Right renal pelvis (tissue), 4 donors: ENCODE results near the gene ABCC9. TPM values are rescaled to one million over a fixed set of nuclear protein-coding genes. Genes with fewer than 3 reads are reported as not detected.
"Not testable (repeated sequence)": the region's sequence is repeated elsewhere in the genome, so short reads cannot be mapped to it uniquely, and the experiment has no call there.

Experiments
- DNase-seq, 4 donors: peaks; one replicate each; pipeline ENCODE4 v3.0.0-alpha.2; 2013; ENCODE audit warnings: low read depth in 4 of 4, low spot score in 3 of 4, missing footprints in 1 of 4
- polyA plus RNA-seq, 4 donors: library from polyadenylated mRNA; unstranded; fragments of 120-200 nt; gene quantifications; one replicate each; pipeline ENCODE4 v1.2.1, GENCODE V29; 2013; ENCODE audit not compliant: insufficient read length in 4 of 4

The ABCC9 gene
- polyA plus RNA-seq, 4 donors, result 18.0 to 26.8 (median 22.3) TPM

DNA sequence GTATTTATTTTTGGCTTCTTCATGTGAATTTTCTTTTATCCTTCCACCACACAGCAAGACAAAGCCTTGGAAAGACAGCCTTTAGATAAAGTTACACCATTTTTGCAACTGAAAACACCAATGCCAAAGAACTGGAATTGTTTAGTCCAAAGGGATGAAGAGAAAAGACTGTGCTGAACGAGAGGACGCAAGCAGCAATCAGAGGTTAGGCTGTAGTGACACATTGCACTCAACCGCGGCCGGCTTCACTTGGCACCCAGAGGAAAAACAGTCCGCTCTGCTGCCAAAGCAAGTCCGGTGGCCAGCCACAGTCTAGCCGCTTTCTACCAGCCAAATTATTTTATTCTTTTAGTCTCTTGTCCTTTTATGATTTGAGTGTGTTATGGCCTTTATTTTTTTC lies 117.6 kb downstream of the ABCC9 start:
- no peak for DNase-seq

DNA sequence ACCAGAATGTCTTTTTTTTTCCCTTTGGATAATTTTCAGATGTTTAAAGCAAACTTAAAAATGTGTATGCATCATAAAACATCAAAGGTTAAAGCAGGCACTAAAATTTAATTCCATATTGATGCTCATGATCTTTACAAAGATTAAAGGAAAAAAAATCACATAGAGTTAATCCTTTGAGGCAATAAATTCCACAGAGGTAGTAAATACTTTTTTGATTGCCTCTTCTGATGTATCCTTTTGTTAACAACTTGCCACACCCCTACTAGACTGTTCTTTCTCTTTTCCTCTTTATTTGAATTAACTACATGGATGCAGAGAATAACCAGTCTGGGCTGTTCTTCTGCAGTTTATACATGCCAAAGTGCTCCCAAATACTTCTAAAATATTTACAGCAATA lies 121.5 kb downstream of the ABCC9 start:
- no peak for DNase-seq

DNA sequence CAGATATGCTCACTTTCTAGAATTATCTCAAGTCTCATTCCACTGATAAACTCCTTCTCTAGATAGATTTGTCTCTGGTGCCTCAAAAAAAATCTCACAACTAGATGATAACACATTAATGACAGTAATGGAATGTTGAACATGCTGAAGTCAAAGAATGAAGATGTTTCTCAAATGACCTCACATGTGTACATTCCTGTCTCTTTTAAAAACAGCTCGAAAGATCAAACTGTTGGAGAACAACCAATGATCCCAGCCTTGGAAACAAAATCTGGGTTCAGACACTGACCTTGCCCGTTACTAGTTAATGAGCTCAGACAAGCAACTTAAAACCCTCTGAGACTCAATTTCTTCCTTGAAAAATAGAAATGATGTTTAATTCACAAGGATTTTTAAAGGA lies 122.0 kb downstream of the ABCC9 start:
- DNase-seq, result no peak

DNA sequence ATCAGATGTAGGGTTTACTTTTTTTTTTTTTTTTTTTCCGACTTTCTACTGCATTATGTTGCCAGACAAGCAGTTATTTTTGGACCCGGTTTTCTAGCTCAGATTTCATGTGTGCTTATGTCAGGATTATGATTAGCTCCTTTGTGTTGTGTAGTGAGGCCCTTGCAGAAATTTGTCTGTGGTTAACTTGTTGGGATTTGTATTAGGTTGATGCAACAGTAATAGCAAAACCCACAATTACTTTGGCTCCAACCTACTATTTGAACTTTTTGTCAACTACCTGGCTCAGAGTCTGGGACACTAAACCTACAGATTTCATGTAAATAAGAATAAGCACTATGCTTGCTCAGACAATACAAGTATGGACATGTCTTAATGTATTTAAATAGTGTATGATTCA lies 122.6 kb downstream of the ABCC9 start:
- no peak for DNase-seq

DNA sequence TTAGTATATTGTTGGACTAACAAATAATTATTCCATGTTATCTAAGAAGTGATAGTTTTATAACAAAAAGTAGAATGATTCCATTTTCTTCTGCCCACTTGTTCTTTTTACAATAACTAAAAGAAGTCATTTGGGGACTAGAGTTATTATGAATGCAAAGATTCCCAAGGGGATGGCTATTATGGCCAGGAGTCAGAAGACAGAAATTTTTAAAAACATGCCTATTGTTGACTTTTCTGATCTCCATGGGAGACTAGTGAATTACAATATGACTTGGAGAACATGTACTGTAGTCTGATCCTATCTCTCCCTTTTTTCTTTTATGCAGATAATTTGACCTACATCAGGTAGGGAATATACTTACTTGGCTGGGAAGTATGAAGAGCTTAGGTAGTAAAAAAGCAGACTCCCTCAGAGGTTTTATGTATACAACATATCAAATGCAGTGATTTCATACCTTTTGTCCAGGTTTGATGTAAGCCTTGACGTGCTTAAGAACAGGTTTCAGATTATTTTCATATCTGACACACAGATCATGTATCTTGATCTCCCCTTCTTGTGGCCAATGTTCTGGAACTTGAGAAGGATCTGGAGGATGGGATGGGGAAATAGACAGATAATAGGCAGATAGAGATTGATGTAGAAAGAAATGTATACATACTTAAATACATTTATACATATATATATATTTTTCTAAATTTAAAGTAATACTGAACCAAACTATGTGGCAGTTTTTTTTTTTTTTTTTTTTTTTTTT lies 125.7 kb downstream of the ABCC9 start:
- DNase-seq, result no peak

DNA sequence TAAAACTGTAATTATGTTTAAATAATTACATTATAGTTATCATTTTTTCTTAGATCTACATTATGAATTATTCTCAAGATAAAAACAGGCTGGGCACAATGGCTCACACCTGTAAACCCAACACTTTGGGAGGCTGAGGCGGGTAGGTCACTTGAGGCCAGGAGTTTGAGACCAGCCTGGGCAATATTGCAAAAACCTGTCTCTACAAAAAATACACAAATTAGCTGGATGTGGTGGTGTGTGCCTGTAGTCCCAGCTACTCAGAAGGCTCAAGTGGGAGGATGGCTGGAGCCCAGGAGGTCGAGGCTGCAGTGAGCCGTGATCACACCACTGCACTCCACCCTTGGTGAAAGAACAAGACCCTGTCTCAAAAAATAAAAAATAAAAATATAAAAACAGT lies 126.4 kb downstream of the ABCC9 start:
- no peak for DNase-seq

DNA sequence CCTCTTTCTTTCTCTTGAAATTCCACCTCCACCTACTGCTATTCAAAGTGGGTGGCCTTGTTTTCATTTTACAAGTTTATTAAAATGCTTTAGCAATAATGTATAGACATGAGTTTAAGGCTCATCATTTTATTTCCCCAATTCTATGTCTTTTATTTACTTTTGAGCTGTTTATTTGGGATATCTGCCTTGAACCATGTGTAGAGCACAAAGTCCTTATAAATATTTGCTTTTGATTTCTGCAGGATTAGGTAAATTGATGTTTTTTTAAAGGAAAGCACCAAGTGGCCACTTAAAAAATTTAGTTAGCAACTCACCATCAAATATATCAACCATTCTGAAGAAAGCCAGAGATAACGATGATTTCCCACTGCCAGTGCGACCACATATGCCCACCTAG lies 126.9 kb downstream of the ABCC9 start:
- no peak for DNase-seq

DNA sequence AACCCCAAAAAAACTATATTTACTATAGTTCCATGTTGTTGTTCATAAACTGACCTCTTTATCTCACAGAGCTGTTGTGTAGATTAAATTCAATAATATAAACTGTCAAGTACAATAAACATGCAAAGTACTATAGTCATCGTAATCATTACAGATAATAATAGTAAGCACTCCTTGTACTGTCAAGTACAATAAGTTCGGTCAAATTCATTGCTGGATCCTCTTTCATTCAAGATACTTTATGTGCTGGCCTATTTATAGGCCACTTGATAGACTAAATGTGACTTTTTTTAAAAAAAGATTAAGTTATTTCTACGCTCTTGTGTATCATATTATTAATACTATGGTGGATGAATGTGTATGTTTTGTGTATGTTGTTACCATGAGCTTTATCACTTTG lies 127.5 kb downstream of the ABCC9 start:
- DNase-seq, result no peak

DNA sequence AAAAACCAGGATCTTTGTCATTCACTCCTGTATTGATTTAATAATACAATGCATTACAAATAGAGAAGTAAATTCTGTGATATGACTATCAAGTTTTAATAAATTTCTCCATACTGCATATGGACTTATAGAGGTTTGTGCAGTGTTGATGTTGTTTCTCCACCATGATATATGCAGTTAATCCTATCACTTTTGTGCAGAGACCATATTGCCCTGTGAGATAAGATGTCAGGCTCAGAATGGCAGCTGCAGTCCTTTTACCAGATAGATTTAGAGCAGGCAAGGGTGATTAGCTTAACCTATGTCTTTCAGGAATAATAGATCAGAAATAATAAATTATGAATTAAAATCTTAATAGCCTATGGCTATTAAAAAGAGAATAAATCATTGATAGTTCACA lies 128.1 kb downstream of the ABCC9 start:
- DNase-seq, result no peak

DNA sequence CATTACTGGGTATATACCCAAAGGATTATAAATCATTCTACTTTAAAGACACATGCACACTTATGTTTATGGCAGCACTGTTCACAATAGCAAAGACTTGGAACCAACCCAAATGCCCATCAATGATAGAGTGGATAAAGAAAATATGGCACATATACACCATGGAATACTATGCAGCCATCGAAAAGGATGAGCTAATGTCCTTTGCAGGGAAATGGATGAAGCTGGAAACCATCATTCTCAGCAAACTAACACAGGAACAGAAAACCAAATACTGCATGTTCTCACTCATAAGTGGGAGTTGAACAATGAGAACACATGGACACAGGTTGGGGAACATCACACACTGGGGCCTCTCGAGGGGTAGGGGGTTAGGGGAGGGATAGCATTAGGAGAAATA lies 128.9 kb downstream of the ABCC9 start:
- DNase-seq, result not testable (repeated sequence)

DNA sequence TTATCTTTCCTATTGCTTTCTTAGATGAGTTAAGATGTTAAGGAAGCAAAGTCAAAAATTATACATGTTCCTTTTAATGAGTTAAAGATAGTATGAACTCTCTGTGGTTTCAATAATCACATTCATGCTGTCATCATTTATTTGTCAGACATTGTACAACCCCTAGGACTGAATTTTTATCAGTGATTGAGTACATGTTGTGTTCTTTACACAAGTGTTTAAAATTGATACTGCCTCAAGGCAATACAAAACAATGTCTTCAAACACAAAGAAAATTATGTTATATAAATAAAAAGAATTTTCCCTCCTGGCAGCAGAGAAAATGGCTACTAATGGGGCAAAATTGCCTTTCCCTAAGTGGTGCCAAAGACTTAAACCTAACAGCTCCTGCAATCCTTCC lies 132.1 kb downstream of the ABCC9 start:
- no peak for DNase-seq

DNA sequence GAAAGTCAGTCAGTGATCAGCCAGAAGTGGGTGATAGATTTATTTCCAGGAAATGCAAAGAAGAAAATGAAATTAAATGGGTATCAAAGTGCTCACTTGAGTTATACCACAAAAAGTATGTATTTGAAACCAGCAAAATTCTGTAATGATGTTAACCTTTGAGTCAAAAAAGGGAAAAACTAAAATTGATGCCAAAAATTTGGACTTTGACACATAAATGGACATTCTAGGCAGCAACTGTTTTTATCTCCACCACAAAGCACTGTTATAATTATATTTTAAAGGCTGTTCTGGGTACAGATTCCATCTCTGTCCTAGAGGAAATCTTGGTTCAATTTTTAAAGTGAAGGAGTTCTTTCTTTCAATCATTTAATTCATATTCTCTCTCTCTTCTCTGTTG lies 135.0 kb downstream of the ABCC9 start:
- DNase-seq, result no peak

DNA sequence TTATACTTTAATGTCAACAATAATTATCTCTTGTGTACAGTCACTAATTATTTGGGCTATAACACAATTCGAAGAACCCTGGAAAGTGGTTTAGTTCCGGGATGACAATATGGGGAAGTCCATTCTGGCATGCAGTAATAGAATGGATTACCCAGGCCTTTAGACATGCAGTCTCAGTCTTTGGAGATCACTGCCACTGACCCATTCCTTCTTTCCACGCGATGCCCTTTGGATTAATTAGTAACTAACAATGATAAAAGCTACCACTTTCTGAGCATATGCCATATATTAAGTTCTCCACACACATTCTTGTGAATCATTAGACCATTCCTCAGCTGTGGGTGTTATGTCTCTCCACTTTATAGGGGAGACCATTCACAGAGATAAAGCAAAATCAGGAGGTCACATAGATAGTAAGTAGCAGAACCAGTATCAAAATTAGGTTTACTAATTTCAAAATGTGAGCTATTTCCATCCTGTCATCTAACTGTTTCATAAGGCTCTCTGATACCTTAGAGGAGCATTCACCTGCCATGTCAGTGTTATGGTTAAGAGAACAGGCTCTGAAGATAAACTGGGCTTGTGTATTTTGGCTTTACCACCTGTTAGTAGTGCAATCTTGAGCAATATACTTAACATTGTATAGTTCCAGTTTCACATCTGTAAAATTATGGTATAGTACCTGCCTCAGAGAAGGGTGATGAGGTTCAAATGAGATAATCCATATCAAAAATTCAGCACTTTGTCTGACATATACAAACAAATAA lies 139.5 kb downstream of the ABCC9 start:
- DNase-seq, result no peak

DNA sequence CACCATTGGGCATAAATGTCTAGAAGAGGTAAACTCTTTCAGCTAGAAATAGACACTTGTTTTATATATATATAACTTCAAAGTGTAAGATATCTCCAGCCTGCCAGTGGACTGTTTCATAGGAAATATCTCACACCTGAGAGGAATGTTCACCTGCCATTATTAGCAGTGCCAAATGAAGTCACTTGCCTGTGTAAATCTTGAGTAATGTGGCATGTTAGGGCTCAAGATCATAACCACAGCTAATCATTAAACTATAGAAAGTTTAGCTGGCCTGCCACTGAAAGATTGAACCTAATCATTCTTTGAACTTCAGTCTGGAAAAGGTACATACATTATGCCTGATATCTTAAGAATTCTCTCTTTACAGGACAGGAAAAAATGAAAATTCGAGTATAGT lies 141.2 kb downstream of the ABCC9 start:
- no peak for DNase-seq

DNA sequence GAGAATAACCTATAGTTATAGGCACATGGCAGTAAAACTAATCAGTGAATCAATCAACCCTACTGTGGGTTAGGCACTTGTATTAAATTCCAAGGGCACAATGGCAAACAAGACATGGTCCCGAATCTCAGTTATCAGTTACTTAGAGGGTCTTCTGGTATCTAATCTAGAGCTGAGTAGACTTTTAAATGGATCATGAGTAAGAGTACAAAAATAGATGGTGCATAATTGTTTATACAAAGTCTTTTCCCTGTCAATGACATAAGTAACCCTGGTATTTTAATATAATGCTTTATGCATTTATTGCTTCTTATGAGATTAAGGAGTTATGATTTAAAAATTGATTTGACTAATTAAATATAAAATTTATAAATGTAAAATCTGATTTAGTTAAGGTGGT lies 143.7 kb downstream of the ABCC9 start:
- no peak for DNase-seq

DNA sequence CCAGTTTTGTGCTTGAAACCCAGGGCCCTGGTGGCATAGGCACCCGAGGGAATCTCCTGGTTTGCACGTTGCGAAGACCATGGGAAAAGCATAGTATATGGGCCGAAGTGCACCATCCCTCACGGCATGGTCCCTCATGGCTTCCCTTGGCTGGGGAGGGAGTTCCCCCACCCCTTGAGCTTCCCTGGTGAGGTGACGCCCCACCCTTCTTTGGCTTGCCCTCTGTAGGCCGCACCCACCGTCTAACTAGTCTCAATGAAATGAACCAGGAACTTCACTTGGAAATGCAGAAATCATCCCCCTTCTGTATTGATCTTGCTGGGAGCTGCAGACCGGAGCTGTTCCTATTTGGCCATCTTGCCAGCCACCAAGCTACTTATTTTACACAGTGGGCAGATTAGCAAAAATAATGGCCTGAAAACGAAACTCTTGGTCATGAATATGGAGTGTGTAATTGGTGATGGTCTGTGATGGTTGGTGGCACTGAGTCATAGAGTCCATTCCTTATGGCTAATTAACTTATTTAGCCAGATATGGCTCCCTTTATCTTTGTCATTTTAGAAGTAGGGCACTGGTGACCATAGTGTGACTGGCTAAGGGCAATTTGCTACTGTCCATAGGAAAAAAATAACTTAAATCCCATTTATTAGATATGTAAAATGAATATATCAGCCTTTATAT lies 145.4 kb downstream of the ABCC9 start:
- DNase-seq, result no peak

DNA sequence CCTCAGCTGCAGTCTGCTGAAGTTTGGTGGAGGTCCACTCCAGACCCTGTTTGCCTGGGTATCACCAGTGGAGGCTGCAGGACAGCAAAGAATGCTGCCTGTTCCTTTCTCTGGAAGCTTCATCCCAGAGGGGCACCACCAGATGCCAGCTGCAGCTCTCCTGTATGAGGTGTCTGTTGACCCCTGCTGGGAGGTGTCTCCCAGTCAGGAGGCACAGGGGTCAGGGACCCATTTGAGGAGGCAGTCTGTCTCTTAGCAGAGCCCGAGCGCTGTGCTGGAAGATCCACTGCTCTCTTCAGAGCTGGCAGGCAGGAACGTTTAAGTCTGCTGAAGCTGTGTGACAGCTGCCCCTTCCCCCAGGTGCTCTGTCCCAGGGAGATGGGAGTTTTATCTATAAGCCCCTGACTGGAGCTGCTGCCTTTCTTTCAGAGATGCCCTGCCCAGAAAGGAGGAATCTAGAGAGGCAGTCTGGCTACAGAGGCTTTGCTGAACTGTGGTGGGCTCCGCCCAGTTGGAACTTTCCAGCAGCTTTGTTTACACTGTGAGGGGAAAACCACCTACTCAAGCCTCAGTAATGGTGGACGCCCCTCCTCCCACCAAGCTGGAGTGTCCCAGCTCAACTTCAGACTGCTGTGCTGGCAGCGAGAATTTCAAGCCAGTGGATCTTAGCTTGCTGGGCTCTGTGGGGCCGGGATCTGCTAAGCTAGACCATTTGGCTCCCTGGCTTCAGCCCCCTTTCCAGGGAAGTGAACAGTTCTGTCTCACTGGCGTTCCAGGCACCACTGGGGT lies 146.2 kb downstream of the ABCC9 start:
- DNase-seq, result not testable (repeated sequence)

DNA sequence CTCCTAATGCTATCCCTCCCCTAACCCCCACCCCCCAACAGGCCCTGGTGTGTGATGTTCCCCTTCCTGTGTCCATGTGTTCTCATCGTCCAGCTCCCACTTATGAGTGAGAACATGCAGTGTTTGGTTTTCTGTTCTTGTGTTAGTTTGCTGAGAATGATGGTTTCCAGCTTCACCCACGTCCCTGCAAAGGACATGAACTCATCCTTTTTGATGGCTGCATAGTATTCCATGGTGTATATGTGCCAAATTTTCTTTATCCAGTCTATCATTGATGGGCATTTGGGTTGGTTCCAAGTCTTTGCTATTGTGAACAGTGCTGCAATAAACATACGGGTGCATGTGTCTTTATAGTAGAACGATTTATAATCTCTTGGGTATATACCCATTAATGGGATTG lies 151.5 kb downstream of the ABCC9 start:
- not testable (repeated sequence) for DNase-seq

DNA sequence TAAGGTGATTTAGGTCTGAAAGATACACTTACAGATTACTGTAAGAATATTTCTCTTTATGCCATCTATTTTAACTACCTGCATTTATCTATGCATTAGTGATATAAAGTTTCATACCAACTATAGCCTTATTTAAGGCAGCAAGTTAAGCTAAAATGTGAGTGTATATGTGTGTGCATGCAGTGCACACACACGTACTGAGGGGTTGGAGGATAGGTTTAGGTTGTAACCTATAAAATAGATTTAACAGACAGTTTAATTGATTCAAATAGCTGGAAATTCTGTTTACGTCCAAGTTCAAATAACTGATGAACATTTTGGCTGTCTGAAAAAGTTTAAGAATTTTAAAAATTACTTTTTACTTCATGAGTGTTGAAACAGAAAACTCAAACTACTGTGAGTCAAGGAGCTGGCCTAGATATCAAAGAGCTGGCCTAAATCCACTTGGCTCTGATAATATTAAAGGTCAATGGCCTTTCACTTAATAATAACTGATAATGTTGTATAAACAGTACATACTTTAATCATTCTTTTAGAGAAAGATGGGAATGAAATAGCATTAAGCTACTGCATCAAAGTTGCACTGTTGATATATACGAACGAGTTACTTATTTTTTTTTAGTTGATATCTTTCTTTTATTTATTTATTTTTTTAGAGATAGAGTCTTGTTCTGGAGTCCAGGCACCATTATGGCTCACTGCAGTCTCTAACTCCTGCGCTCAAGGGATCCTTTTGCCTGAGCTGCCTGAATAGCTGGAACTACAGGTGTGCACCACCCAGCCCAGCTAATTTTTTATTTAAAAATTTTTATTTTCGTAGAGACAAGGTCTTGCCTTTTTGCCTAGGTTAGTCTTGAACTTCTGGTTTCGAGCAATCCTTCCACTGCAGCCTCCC lies 152.9 kb downstream of the ABCC9 start:
- DNase-seq, result no peak

DNA sequence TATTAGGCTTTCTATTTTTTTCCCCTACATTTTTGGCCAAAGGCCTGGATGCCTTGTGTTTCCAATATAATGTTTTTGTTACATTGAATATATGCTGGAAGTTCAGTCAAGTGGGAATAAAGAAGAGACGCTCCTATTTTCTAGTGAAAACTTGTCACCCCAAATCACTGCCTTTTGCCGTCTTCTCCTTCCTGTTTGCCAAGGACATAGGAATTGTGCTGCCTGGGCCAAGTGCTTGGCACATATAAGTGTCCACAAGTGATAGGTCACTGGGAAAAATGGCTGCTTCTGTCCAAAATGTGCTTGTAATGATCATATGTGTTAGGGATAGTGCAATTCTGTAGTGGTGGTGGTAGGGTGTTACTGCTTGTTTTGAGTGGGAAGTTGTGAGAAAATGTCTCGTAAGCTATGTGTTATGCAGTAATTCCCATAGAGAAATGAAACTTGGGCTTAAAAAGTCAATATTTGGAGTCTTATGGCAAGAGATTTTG lies 155.1 kb downstream of the ABCC9 start:
- DNase-seq, result no peak
